HG03565 (cell line): ENCODE measurements around the gene SPRED3.

ENCODE experiments used
- ATAC-seq: cut with Tn5 transposase; IDR thresholded peaks from one replicate; pipeline ENCODE4 v1.9.1; 2021; ENCODE audit warnings: mild to moderate bottlenecking, moderate library complexity; ENCODE audit not compliant: unreplicated experiment

SPRED3 gene

GRCh38 chr19:38443458-38443999, 55.0 kb downstream of the SPRED3 start:
- ATAC-seq = no peak

- ATAC-seq = no peak
Measured at GRCh38 chr19:38444026-38444425, 55.5 kb downstream of the SPRED3 start.

GRCh38 chr19:38445362-38445761, 56.9 kb downstream of the SPRED3 start:
- no peak for ATAC-seq

GRCh38 chr19:38448225-38448624, 59.7 kb downstream of the SPRED3 start:
- ATAC-seq = no peak
